ENCODE measurements around the gene AKAIN1.

The AKAIN1 gene

GRCh38 chr18:5159080-5159479, 38.0 kb downstream of the AKAIN1 start:
- no peak for FAIRE-seq

GRCh38 chr18:5158587-5158986, 38.5 kb downstream of the AKAIN1 start:
- no peak for FAIRE-seq

- no peak for FAIRE-seq
Observed at GRCh38 chr18:5158172-5158571, 38.9 kb downstream of the AKAIN1 start.

GRCh38 chr18:5155907-5156287, 41.2 kb downstream of the AKAIN1 start:
- FAIRE-seq, result no peak

GRCh38 chr18:5155218-5155906, 41.7 kb downstream of the AKAIN1 start:
- FAIRE-seq, result no peak

- FAIRE-seq, result no peak
Observed at GRCh38 chr18:5152343-5153020, 44.6 kb downstream of the AKAIN1 start.

- FAIRE-seq, result no peak
Observed at GRCh38 chr18:5150894-5151293, 46.2 kb downstream of the AKAIN1 start.

- no peak for FAIRE-seq
Observed at GRCh38 chr18:5146093-5146492, 51.0 kb downstream of the AKAIN1 start.

- FAIRE-seq, result no peak
Observed at GRCh38 chr18:5145168-5145825, 51.8 kb downstream of the AKAIN1 start.

GRCh38 chr18:5144629-5145028, 52.4 kb downstream of the AKAIN1 start:
- FAIRE-seq, result no peak

- FAIRE-seq, result no peak
Observed at GRCh38 chr18:5142859-5143258, 54.2 kb downstream of the AKAIN1 start.

GRCh38 chr18:5142131-5142530, 54.9 kb downstream of the AKAIN1 start:
- no peak for FAIRE-seq

- FAIRE-seq, result no peak
Observed at GRCh38 chr18:5137261-5137660, 59.8 kb downstream of the AKAIN1 start.

GRCh38 chr18:5132987-5133386, 64.1 kb downstream of the AKAIN1 start:
- no peak for FAIRE-seq

- no peak for FAIRE-seq
Observed at GRCh38 chr18:5122272-5122671, 74.8 kb downstream of the AKAIN1 start.

- FAIRE-seq, result no peak
Observed at GRCh38 chr18:5110266-5110665, 86.8 kb downstream of the AKAIN1 start.

- FAIRE-seq, result no peak
Observed at GRCh38 chr18:5107988-5108387, 89.1 kb downstream of the AKAIN1 start.

GRCh38 chr18:5106730-5107129, 90.3 kb downstream of the AKAIN1 start:
- FAIRE-seq, result no peak

- FAIRE-seq, result no peak
Observed at GRCh38 chr18:5104246-5104645, 92.8 kb downstream of the AKAIN1 start.

GRCh38 chr18:5103693-5104092, 93.4 kb downstream of the AKAIN1 start:
- no peak for FAIRE-seq

- no peak for FAIRE-seq
Observed at GRCh38 chr18:5103286-5103685, 93.8 kb downstream of the AKAIN1 start.

GRCh38 chr18:5097116-5097703, 99.8 kb downstream of the AKAIN1 start:
- no peak for FAIRE-seq

- no peak for FAIRE-seq
Observed at GRCh38 chr18:5095239-5095638, 101.8 kb downstream of the AKAIN1 start.

GRCh38 chr18:5093902-5094301, 103.2 kb downstream of the AKAIN1 start:
- no peak for FAIRE-seq
